Adrenal gland (tissue), 5 donors: ENCODE results near the gene ATG2B.

Experiments
- CTCF ChIP-seq, 6 experiments: fragments of 450-650 bp in 4 of 6; fragments of 200-600 bp in 2 of 6; sonication (generic) in 1 of 6; IDR thresholded peaks; 1 replicate in 5 of 6; 2 replicates in 1 of 6; pipeline versions ENCODE4 v1.5.1 to v1.8.0; 2016 to 2021; ENCODE audit warnings: antibody characterized with exemption in 6 of 6, mild to moderate bottlenecking in 2 of 6, moderate library complexity in 1 of 6
- POLR2A ChIP-seq, 2 donors: fragments of 450-650 bp; IDR thresholded peaks; one replicate each; pipeline ENCODE4 v1.6.1; 2017; ENCODE audit warnings: antibody characterized with exemption in 2 of 2, mild to moderate bottlenecking in 2 of 2, moderate library complexity in 1 of 2
- donor health status: DM: no; HTN: no; CAD: no.

GRCh38 chr14:96231526-96232130 is 131.5 kb downstream of the ATG2B start:
- TF ChIP-seq CTCF (IDR thresholded peaks at IDR 0.05) = no peak
- no peak for TF ChIP-seq POLR2A (IDR thresholded peaks at IDR 0.05)
